GM19395 (cell line): ENCODE data around the gene NAV3.
"Not testable (repeated sequence)": the region's sequence is repeated elsewhere in the genome, so short reads cannot be mapped to it uniquely, and the experiment has no call there.

Source experiments
- ATAC-seq: cut with Tn5 transposase; IDR thresholded peaks from one replicate; pipeline ENCODE4 v1.9.1; 2021; ENCODE audit warnings: mild to moderate bottlenecking, moderate library complexity; ENCODE audit not compliant: unreplicated experiment

The NAV3 gene

DNA sequence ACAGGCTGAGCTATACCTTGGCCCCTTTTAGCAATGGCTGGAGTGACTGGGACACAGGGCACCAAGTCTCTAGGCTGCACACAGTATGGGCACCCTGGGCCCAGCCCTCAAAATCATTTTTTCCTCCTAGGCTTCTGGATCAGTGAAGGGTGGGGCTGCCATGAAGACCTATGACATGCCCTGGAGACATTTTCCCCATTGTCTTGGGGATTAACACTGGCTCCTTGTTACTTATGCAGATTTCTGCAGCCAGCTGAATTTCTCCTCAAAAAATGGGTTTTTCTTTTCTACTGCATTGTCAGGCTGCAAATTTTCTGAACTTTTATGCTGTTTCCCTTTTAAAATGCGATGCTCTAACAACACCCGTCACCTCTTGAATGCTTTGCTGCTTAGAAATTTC lies 272.1 kb downstream of the NAV3 start:
- not testable (repeated sequence) for ATAC-seq

DNA sequence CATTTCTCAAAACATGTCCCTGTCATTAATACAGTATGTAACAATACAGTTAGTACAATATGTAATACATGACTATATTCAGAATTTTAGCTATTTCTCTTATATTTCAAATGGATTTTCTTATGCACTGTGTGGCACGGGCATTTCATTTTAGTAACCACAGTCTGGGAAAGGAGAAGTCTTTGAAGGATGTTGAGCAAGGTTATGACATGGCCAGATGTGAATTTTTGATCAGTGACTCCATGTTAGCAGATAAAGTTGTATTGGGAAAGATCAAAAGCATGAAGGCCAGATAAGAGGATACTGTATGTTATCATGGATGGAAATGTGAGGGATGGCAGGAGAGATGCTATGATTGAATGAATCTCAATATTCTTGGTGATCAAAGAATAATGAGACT lies 285.2 kb downstream of the NAV3 start:
- ATAC-seq, result no peak

DNA sequence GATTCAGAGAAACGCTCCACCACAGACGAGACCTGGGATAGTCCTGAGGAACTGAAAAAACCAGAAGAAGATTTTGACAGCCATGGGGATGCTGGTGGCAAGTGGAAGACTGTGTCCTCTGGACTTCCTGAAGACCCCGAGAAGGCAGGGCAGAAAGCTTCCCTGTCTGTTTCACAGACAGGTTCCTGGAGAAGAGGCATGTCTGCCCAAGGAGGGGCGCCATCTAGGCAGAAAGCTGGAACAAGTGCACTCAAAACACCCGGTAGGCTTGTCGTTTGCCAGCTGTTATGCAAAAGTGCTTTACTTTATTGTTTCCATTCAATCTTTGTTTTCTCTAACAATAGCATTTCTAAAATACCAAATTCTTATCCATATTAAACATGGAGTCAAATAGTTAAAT lies 287.3 kb downstream of the NAV3 start:
- no peak for ATAC-seq

DNA sequence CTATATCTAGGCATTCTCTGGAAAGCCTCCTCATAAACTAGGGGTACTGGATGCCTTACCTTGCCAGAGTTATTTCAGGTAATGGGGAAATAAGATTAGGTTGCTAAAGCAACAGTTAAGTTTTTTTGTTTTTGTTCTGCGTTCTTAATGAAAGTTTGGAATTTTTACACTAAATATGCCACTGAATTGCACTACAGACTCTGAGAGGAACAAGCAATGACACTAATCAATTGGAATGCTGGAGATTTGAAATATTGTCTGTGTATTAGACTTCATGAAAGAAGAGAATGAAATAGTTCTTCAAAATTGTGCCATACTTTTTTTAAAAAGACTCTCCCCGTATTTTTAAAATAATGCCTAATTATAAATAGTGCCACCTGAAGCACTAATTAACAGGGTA lies 287.8 kb downstream of the NAV3 start:
- ATAC-seq, result no peak

DNA sequence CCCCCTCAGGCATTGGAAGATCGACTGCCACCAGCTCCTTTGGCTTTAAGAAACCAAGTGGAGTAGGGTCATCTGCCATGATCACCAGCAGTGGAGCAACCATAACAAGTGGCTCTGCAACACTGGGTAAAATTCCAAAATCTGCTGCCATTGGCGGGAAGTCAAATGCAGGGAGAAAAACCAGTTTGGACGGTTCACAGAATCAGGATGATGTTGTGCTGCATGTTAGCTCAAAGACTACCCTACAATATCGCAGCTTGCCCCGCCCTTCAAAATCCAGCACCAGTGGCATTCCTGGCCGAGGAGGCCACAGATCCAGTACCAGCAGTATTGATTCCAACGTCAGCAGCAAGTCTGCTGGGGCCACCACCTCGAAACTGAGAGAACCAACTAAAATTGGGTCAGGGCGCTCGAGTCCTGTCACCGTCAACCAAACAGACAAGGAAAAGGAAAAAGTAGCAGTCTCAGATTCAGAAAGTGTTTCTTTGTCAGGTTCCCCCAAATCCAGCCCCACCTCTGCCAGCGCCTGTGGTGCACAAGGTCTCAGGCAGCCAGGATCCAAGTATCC lies 288.7 kb downstream of the NAV3 start:
- no peak for ATAC-seq

DNA sequence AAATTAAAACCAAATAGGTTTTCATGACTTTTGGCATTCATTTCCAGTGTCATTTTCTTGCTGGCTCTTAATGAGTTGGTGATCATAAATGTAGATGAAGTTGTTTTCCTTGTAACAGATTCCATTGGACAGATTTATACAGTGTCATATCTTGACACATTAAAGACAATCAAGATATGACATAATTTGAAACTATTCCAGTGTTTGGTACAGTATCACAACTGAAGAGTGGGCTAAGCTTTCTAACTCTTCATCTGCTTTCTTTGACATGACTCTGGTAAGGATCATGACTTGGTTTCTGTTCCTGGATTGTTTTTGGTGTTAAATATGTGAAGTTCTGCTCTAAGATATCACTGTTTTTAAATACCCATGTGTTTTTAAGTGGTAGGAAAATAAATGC lies 289.6 kb downstream of the NAV3 start:
- no peak for ATAC-seq

DNA sequence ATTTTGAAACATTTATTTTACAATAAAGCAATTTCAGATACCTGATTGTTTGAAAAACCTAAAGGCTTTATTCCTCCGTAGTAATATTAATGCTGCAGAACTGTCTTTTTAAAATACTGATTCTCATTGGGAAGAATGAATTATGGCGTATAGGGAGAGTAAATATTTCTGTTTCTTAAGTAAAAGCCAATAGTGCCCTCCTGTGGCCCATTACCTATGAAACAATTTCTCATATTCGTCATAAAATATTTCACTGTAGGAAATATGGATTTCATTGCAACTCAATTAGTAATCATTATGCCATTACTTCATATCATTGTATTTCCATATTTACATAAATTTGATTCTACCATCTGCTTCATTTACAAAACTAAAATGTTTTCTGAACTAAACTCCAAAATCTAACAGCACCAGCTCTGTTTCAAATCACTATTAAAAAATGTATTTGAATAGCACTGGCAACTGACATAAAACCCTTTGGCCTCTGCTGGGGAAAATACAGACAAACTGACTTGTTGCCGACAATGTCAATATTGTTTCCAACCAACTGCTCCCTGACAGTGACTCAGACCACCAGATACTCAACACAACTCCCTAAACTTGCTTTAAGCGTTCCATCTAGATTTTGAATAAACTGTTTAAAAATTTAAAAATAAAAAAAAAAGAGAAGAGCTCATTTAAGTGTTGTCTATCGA lies 290.3 kb downstream of the NAV3 start:
- no peak for ATAC-seq

DNA sequence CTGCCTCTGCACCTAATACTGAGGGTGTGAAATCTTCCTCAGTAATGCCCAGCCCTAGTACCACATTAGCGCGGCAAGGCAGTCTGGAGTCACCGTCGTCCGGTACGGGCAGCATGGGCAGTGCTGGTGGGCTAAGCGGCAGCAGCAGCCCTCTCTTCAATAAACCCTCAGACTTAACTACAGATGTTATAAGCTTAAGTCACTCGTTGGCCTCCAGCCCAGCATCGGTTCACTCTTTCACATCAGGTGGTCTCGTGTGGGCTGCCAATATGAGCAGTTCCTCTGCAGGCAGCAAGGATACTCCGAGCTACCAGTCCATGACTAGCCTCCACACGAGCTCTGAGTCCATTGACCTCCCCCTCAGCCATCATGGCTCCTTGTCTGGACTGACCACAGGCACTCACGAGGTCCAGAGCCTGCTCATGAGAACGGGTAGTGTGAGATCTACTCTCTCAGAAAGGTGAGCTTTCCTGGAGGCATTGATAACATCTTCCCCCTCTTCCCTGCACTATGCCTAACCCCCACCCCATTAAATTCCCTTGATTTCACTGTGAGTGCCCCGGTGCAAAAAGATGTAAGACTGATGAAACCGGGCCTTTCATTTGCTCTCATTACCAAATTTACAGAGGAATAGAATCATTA lies 291.4 kb downstream of the NAV3 start:
- ATAC-seq, result no peak

DNA sequence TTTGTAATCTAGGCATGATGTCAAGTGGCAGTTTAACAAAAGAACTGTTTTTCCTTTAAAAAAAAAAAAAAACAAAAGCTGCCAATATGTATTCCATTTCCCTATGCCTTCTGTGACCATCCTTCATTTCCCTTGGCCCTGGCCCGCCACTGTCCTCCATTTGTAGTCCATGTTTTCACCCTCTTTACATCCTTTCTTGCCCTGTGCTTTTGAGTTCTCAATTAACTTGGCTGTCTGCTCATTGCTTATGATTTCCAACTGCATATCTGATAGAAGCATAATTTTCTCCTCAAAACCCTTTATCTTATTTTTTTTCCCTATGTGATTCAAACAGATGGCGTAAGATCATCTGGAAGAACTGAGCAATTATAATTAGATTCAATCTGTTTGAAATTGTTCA lies 297.5 kb downstream of the NAV3 start:
- no peak for ATAC-seq

DNA sequence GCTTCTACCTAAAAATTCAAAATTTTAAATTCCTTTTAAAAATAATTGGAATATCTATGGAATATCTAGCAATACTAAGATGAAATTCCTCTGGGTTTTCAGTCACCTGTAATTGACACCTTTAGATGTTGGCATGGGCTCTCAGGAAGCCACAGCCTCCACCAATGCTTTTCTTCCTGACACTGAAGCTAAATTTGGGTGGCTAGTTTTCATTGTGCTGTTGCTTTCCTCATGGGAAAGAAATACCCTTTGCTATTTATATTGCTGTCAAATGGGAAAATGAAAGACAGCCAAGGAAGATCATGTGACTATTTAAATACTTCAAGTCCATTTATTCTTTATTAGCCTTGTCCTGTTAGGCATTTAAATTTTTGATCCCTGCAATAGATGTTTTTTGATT lies 313.0 kb downstream of the NAV3 start:
- no peak for ATAC-seq

DNA sequence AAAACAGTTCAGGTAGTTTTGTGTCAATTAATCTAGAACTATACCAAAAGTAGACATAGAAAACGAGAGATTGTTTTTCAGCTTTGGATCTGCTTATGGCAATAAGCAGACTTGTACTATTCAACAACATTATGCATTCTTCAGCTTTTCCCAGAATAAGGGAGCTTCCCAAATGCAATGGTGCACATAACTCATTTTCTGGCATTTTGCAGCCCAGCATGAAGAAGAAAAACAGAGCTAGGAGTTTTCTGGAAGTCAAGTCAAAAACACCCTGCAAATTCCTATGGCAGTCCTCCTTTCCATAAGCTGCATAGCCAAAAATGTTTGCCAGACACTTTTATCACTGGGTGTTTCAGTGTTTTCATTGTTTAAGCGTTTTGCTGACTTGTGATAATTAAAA lies 314.7 kb downstream of the NAV3 start:
- ATAC-seq, result no peak

DNA sequence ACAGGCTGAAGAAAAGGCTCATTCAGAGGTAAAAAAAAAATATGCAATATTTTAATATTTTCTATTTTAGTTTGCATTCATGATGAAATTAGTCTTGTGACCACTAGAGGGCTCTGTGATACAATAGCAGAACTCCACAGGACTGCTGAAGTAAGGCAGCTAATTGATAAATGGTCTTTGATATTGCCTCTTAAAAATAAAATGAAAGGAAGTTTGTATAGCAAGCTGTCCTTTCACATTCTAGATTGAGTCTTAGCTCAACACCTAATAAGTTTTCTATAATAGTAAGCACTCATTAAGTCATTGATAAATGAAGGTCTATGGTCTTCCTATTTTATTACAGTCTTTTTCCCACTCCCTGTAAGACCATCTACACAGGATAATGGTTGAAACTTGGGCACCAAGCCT lies 315.7 kb downstream of the NAV3 start:
- ATAC-seq, result peak; percentile 78

DNA sequence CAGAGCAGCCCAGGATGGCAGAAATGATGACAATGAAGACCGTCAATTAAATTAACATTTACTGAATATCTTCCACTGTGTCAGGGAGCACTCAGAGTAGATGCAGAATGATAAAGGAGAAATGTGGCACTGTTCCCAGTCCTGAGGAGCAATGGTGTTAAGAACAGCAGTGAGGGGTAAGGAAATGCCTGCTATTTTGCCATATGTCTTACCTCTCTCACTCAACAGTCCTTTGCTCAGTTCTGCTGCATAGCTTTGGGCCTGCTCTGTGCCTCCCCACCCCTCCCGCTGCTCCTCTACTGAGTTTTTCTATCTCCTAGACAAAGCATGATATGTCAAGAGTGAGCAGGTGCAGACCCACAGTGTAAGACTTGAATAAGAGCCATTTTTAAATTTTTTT lies 318.8 kb downstream of the NAV3 start:
- ATAC-seq, result no peak

DNA sequence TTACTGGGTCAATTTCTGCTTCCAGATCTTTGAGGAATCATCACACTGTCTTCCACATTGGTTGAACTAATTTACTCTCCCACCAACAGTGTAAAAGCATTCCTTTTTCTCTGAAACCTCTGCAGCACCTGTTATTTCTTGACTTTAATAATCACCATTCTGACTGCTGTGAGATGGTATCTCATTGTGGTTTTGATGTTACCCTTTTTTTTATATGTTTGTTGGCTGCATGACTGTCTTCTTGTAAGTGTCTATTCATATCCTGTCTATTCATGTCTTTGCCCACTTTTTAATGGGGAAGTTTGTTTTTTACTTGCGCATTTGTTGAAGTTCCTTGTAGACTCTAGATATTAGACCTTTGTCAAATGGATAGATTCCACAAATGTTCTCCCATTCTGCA lies 324.9 kb downstream of the NAV3 start:
- no peak for ATAC-seq

DNA sequence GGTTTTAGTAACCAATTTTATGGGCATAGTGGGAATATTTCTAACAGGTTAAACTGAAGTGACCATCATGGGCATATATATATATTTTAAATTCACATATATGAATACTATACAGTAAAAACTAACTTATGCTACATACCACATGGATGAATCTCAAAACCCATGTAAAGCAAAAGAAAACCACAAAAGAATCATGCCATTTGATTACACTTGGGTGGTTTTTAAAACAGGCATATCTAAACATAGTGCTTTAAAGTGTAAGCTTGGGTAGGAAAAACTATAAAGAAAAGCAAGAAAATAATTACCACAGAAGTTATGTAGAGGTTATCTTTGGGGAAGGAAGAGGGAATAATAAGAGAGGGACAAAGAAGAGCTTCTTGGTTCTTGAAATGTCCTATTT lies 326.1 kb downstream of the NAV3 start:
- ATAC-seq, result no peak

DNA sequence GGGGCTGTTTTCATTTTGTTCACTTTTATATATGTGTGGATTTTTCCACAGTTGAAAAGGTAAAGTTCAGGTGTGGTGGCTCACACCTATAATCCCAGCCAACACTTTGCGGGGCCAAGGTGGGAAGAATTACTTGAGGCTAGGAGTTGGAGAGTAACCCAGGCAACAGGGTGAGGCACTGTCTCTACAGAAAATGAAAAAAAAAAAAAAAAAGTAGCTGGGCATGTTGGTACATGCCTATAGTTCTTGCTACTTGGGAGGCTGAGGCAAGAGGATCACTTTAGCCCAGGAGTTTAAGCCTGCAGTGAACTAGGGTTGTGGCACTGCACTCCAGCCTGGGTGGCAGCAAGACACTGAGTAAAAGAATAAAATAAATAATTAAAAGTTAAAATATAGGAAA lies 326.5 kb downstream of the NAV3 start:
- ATAC-seq, result no peak

DNA sequence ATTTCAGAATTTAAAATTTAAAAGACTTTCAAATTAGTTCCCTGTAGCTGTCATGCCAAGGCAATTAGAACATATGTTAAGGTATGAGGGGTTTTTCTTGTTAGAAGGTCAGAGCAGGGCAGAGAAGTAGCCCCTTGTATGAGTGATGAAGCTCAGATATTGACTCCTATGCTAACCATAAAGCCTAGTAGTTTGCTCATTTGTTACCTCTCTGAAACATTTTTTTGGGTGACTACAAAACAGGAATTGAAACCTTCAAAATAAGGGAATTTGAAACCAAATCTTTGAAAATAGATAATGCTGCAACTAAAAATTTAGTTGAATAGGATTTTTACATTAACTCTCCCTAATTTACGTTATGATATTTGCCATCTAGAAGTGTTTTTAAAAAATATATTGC lies 333.5 kb downstream of the NAV3 start:
- ATAC-seq, result no peak

DNA sequence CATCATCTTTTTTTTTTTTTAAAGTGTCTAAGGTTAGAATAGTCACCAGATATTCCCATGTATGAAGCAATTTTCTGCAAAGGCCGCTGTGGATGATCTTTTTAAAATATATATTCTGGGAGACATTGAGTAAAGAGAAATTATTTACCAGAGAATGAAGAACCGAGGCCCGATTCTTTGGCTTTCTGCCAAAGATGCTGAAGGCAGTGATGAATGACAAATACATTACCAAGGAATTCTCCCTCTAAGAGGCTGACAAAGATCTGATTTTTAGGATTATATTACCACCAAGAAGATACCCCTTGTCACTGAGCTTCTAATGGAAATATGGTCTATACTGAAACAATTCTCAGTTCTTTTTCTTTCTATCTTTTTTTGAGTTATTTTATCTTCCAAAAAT lies 336.8 kb downstream of the NAV3 start:
- no peak for ATAC-seq

DNA sequence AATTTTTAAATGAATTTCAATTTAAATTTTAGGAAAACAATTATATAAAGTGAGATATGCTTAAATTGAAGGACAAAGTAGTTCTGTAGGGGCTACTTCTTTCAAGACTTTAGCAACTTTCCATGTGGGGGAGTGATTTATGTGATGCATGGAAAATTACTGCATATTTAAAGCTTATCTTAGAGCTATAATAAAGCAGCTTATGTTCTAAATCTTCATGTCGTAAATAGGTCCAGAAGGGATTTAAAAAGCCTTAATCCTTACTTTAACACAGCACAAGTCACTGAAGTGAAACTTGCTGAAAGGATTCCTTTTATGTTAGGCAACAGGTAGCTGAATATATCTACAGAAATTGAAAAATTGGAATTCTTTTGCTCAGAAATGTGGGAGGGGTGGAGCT lies 340.4 kb downstream of the NAV3 start:
- ATAC-seq, result no peak

DNA sequence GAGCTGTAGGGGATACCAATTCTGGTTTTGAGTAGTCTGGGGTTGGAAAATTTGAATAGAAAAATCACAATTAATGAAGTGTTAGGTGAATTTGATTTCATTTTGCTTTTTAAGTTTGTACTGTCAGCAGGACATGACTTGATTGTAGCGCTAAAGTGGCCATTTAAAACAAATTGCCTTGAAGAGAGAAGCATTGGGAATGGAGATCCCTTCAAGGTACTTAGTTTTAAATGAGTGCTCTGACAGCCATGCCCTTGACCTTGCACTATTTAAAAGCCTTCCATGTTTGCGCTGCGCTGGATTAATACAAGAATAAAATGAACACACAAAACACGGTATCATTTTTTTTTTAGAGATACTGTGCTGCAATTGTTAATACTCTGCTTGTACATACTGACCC lies 345.9 kb downstream of the NAV3 start:
- ATAC-seq, result no peak

DNA sequence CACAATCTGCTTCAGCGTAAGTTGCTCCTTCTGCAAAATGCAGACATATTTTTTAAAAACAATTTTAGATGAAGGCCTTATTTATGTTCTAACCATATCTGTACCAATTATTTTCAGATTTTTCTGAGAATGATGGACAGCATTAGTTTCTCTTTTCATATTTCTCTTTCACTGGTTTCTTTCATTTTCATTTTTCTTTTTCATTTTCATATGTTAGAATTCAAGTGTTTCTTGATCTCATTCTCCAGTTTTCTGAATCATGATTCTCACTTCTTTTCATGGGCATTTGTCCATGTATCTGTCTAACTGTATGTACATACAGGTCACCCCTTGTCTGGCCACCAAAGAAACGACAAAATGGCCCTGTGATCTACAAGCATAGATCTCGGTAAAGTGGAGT lies 346.6 kb downstream of the NAV3 start:
- peak; percentile 68 for ATAC-seq

DNA sequence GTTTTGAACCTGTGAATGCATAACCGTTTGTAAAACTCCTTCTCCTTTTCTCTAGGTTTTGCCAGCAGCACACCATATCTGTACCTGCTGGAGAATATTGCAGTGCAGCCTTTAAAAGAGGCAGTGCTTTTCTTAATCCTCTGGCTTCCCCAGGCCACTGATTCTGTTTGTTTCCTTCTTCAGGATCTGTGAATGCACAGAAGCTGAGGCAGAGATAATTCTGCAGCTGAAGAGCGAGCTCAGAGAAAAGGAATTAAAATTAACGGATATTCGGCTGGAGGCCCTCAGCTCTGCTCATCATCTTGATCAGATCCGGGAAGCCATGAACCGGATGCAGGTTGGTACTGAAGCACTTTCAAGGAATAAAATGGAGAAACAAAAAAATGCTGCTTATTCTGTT lies 348.7 kb downstream of the NAV3 start:
- no peak for ATAC-seq
